ENCODE data around the gene ESYT2. TPM values are rescaled to one million over a fixed set of nuclear protein-coding genes. Genes with fewer than 3 reads are reported as not detected.

ESYT2 gene
- total RNA-seq, 1 donor from 2014 or later, result 79.1 TPM

DNA sequence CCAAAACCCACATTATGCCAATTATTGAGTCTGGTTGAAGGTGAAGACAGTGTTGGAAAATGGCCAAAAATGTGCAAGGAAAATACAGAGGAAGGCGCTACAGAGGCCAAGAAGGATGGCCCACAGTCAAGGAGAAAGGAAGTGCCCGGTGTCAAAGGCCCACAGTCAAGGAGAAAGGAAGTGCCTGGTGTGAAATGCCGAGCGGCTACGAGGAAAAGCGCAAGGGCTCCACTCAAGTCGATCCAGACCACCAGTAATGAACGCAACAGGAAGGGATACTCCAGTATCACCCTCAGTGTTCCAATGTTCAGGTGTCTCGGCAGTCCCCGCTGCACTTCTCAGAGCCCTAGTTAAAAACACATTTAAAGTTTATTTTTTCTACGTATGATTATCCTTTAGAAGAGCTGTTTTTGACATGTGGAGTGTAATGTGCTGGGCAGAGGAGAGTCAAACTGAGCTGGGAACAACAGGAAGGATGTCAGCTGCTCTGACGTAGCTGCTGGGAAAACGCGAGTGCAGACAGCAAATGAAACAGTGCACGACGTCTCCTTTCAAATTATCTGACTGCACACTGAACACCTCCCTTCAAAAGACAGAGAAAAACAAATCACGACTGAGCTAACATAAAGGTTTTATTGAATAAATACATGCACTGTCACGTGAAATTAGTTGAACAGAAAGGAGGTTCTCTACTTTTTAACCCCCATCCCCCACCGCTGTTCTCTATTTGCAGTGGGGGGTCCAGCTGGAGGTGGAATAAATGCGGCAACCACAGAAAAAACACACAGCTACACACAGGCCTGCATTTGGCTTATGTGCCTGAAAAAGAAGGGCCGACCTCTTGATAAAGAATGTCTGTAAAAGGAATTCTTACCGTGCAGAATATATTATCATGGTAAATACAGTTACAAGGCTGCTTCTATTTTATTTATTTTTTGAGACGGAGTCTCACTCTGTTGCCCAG lies 98.6 kb downstream of the ESYT2 start:
- peak in 1 of 2 donors; percentile 52 for DNase-seq (ENCODE audit: low spot score in 2 of 2)
- FAIRE-seq, result no peak

DNA sequence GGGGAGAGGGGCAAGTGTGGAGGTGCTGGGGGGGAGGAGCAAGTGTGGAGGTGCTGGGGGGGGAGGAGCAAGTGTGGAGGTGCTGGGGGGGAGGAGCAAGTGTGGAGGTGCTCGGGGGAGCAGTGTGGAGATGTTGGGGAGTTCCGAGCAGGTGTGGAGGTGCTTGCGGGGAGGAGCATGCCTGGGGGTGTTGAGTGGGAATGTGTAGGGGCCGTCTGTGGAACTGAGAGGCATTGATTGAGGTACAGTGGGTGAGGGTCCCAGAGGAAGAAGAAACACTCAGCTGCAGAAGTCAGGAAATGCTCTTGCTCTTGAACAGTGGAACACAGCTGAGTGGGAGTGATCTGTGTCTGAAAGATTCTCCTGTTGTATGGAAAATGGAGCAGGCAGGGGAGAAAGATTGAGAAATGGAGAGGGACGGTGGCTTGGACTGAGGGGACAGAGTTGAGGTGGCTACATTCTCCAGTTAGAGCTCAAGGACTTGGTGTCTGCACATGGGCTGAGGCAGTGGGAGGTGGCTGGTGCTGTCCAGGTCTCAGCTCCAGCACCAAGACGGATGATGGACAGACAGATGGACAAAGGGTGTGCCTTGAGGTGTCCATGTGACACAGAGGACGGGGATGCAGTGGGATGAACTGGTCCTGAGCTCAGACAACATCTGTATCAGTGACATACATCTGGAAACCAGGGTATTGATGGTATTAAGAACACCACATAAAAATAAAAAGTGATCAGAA lies 99.5 kb downstream of the ESYT2 start:
- no peak for FAIRE-seq

DNA sequence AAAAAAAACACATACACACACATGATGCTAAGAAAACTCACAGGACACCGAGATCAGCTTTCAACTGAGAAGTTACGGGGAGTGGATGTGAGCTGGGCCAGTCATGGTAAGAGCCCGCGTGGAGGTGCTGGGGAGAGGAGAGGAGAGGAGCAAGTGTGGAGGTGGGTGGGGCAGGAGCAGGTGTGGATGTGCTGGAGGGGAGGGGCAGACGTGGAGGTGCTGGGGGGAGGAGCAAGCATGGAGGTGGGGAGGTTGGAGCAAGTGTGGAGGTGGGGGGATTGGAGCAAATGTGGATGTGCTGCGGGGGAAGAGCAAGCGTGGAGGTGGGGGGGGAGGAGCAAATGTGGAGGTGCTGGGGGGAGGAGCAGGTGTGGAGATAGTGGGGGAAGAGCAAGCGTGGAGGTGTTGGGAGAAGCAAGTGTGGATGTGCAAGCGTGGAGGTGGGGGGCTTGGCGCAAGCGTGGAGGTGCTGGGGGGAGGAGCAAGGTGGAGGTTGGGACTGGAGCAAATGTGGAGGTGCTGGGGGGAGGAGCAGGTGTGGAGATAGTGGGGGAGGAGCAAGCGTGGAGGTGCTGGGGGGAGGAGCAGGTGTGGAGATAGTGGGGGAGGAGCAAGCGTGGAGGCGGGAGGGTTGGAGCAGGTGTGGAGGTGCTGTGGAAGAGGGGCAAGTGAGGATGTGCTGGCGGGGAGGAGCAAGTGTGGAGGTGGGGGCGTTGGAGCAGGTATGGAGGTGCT lies 100.2 kb downstream of the ESYT2 start:
- FAIRE-seq (no peak), DNase-seq (ENCODE audit: low spot score in 2 of 2) (no peak)

More for the DNA sequence above, 99.5 kb downstream of the ESYT2 start:
- DNase-seq (ENCODE audit: low spot score in 2 of 2), result no peak

DNA sequence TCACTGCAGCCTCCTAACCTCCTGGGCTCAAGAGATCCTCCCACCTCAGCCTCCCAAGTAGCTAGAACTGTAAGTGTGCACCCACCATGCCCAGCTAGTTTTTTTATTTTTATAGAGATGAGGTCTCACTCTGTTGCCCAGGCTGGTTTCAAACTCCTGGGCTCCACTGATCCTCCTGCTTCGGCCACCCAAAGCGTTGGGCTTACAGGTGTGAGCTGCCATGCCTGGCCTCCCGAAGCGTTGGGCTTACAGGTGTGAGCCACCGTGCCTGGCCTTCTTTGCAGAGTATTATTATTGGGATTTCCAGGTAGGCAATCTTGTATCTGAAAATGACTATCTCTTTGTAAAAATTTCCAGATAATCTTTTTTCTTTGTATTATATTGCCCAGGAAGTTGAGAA lies 101.6 kb downstream of the ESYT2 start:
- DNase-seq (ENCODE audit: low spot score in 2 of 2) (no peak), FAIRE-seq (no peak)

DNA sequence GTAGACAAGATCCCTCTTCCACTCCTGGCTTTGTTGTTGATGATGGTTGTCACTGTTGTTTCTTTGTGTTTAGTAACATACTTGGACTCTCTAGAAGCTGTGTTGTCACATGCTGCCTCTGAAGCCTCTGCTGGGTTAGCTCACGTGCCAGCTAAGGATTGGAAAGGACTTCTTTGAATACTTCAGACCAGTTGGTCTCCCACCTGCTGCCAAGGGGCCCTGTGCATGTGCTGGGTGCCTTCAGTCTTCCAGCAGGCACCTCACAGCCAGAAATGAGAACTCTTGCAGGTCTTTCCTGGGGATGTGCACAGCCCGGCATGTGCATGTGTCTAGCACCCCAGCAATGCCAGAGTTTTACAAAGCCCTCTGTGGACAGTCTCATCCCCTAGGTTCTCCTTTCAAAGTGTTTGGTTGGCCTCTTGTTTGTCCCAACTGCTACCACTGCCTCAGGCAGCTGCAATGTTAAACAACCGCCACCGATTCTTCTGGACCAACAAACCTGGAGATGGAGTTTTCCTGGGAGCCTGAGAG lies 103.0 kb downstream of the ESYT2 start:
- no peak for FAIRE-seq
- no peak for DNase-seq (ENCODE audit: low spot score in 2 of 2)

- DNase-seq (ENCODE audit: low spot score in 2 of 2) (no peak), FAIRE-seq (no peak)
These were observed 103.9 kb downstream of the ESYT2 start for GRCh38 chr7:158725506-158725800.

- no peak for FAIRE-seq
- DNase-seq (ENCODE audit: low spot score in 2 of 2), result no peak
These were observed 104.4 kb downstream of the ESYT2 start for GRCh38 chr7:158724658-158725505.

- DNase-seq (ENCODE audit: low spot score in 2 of 2) (no peak), FAIRE-seq (no peak)
These were observed 105.5 kb downstream of the ESYT2 start for GRCh38 chr7:158723714-158724385.

DNA sequence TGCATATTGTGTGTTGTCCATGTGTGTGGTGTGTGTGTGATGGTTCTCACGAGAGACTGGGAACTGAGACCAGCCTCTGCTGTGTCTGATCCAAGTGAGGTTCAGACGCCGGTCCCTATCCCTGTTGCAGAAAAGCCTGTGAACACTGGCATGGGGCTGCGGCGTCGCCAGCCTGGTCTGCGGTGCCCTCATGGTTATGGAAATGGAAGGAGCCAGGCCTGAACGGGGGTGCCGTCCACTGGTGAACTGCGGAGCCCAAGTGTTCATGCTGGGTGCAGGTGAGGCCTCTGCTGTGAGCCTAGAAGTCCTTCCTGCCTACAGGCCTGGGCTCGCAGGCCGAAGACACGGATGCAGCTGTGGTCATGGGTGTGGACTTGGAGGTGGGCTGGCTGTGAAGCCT lies 106.0 kb downstream of the ESYT2 start:
- FAIRE-seq (no peak), DNase-seq (ENCODE audit: low spot score in 2 of 2) (no peak)

GRCh38 chr7:158722574-158723237 lies 106.6 kb downstream of the ESYT2 start:
- FAIRE-seq (no peak), DNase-seq (ENCODE audit: low spot score in 2 of 2) (no peak)

GRCh38 chr7:158720112-158720511 lies 109.2 kb downstream of the ESYT2 start:
- FAIRE-seq (no peak), DNase-seq (ENCODE audit: low spot score in 2 of 2) (no peak)

DNA sequence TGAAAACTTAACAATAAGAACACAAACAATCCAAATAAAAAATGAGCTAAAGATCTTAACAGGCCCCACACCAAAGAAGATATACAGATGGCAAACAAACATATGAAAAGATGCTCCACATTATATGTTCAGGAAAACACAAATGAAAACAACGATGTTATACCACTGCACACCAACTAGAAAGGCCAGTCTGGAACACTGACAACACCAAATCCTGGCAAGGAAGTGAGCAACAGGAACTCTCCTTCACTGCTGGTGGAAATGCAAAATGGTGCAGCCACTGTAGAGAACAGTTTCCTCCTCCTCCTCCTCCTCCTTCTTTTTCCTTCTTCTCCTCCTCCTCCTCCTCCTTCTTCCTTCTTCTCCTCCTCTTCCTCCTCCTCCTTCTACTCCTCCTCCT lies 112.5 kb downstream of the ESYT2 start:
- DNase-seq (ENCODE audit: low spot score in 2 of 2), result no peak
- FAIRE-seq, result no peak

DNA sequence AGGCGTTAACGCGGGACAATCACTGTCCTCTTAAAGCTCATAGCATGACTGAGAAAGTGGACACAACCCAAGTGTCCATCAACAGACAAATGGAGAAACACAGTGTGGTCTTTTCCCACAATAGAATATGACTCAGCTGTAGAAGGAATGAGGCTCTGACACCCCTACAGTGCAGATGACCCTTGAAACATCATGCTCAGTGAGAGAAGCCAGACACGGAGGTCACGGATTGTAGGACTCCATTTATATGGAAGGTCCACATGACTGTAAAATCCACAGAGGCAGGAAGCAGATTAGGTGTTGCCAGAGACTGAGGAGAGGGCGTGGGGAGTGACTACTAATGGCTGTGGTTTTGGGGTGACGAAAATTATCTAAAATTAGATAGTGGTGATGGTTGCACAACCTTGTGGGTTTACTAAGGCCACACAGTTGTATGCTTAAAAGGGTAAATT lies 118.6 kb downstream of the ESYT2 start:
- FAIRE-seq, result no peak
- DNase-seq (ENCODE audit: low spot score in 2 of 2), result no peak

DNA sequence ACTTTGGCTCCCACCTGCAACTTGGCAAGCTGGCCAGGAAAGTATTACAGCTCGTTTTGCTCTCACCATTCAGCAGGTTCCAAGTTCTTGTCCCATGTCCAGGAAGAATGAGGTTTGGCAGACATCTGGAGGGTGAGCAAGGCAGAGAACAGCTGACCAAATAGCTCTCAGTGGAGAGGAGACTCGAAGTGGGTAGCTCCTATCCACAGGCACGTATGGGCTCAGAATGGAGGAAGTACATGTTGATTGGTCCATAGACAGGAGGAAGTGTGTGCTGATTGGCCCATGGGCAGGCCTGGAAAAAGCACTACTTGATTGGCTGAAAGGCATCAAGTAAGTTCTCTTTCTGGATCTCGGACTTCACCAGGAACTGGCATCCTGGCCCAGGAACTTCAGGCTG lies 121.7 kb downstream of the ESYT2 start:
- FAIRE-seq (no peak), DNase-seq (ENCODE audit: low spot score in 2 of 2) (no peak)

GRCh38 chr7:158706710-158707590 lies 122.4 kb downstream of the ESYT2 start:
- no peak for FAIRE-seq

GRCh38 chr7:158706273-158706704 lies 123.0 kb downstream of the ESYT2 start:
- DNase-seq (ENCODE audit: low spot score in 2 of 2) (peak; percentile 37 to 38), FAIRE-seq (no peak)

More at GRCh38 chr7:158706710-158707590, 122.4 kb downstream of the ESYT2 start:
- DNase-seq (ENCODE audit: low spot score in 2 of 2), result no peak

- no peak for FAIRE-seq
- DNase-seq (ENCODE audit: low spot score in 2 of 2), result peak in 1 of 2 donors; percentile 36
These were observed 124.0 kb downstream of the ESYT2 start for GRCh38 chr7:158705234-158705850.

Measured in frontal cortex (tissue), 4 donors.